AG20443 (cell line): ENCODE data around the gene OTUD5.
A peak's percentile ranks its signal among the peaks of the same experiment; 100 is the strongest.

Experiments
- DNase-seq: peaks from one replicate; pipeline ENCODE4 v3.0.0; 2012; ENCODE audit warnings: low spot score, mixed read lengths

The OTUD5 gene

GRCh38 chrX:48911412-48912182 is 45.8 kb downstream of the OTUD5 start, which contains the start of gene SLC35A2:
Gene SLC35A2, minus strand, starts transcription at chrX:48911646. Its CDS starts 10 bp downstream, at chrX:48911636.
- DNase-seq, result peak; percentile 78

GRCh38 chrX:48910926-48911411 is 46.4 kb downstream of the OTUD5 start:
- DNase-seq, result peak; percentile 20

GRCh38 chrX:48909703-48910294 is 47.6 kb downstream of the OTUD5 start:
- DNase-seq, result no peak

GRCh38 chrX:48908600-48908999 is 48.8 kb downstream of the OTUD5 start:
- DNase-seq, result no peak

DNA sequence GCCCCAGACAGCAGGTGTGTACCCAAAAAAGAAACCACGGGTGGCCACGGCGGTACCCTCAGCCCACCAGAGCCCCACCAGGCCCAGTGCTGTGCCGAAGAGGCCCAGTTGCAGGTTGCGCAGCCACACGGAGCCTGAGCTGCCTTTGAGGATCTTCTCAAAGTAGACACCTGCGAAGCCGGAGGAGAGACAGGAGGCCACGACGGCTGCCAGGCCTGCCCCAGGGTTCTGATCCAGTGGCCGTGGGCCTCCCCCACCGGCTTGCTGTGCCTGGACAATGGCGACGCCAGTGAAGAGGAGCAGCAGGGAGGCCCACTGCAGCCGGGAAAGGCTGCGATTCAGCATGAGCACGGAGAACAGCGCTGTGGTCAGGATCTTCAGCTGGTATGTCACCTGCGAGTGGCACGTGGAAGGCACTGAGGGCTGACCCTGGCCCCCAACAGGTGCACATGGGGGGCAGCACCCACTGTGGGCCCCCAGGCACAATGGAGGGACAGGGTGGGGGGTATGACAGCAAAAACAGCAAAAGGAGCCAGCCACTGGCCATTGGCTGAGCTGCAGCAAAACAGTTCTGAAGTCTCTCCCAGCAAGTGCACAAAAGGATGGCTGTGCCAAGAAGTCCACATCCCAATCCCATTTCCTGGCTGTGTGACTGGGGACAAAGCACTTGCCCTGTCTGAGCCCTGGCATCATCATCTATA is 52.2 kb downstream of the OTUD5 start:
- DNase-seq, result no peak

DNA sequence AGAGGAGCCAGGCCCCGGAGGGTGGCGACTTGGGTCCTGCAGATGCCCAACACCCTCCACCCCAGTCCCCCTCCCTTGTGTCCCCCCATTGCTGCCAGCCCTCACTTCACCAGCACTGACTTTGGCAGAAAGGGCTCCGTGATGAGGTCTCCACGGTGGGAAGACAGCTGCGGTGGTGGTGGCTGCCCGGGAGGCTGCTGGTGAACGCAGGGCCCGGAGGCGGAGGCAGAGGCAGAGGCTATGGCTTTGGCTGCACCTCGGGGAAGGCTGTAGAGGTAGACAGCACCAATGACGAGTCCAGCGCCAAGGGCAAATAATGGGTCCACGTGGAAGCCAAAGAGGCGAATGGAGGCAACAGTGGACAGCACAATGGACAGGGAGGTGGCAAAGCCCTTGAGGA is 52.8 kb downstream of the OTUD5 start:
- DNase-seq, result no peak

DNA sequence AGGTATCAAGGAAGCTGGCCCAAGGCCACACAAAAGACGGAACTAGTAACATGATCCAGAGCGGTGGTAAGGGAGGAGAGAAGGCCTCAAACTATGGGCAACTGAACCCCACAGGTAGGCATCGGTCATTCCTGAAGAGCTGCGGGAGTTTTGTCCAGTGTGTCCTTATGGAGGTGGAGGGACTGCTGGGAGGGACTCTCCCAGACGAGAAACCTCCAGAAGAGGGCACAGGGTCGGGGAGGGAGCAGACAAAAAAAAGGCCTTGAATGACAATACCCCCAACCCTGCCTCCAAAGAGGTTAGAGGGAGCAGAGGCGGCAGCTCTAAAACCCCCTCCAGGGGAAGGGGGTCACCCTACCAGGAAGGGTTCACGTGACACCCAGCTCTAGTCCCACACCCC is 53.2 kb downstream of the OTUD5 start:
- DNase-seq, result no peak

- no peak for DNase-seq
Observed at GRCh38 chrX:48903290-48903689, 54.1 kb downstream of the OTUD5 start.

GRCh38 chrX:48902776-48903175 is 54.6 kb downstream of the OTUD5 start:
- DNase-seq, result no peak

- DNase-seq, result no peak
Observed at GRCh38 chrX:48902135-48902534, 55.3 kb downstream of the OTUD5 start.

GRCh38 chrX:48901069-48901468 is 56.3 kb downstream of the OTUD5 start:
- DNase-seq, result no peak

DNA sequence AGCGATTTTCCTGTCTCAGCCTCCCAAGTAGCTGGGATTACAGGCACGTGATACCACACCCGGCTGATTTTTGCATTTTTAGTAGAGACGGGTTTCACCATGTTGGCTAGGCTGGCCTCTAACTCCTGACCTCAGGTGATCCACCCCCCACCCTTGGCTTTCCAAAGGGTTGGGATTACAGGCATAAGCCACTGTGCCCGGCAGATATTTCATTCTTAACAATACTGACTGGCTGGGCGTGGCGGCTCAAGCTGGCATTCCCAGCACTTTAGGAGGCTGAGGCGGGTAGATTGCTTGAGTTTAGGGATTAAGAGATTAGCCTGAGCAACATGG is 58.4 kb downstream of the OTUD5 start:
- DNase-seq, result no peak

DNA sequence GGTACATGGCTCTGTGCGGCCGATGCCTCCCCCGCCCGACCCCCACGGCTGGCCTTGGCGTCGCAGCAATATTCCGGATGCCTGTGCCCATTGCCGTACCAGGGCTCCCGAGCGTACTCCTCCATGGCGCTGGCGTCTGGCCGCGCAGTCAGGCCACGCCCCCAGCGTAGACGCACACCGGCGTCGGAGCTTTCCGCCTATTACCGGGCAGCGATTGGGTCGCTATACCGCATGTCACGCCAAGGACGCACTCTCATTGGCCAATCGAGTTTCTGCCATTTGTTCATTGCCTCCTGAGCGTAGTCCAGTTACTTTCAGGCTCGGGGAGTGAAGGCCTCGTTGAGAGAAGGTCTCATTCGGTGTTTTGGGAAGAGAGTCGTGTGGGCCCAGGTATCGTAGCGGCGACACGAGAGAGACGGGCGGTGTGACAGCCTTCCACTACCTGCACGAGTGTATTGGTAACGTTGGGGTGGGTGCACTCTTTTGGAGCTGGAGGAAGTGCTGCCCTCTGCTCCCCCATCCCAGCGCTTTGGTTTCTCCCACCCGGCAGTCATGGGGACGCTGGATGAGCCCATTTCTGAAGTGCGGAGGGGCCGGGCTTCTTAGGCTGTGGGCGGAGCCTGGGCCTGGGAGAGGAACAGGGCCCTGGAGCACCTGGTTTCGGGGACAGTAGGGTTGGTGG is 59.6 kb downstream of the OTUD5 start, which contains the start of the genes PQBP1 and TIMM17B:
PQBP1 (plus strand) TSS at position 306 of the 682 bp plus-strand sequence. CDS start 580 bp downstream, outside the sequence.
TIMM17B (minus strand) TSS at position 144 of the 682 bp plus-strand sequence; CDS start at position 125, 19 bp downstream.
- DNase-seq, result peak; percentile 85

DNA sequence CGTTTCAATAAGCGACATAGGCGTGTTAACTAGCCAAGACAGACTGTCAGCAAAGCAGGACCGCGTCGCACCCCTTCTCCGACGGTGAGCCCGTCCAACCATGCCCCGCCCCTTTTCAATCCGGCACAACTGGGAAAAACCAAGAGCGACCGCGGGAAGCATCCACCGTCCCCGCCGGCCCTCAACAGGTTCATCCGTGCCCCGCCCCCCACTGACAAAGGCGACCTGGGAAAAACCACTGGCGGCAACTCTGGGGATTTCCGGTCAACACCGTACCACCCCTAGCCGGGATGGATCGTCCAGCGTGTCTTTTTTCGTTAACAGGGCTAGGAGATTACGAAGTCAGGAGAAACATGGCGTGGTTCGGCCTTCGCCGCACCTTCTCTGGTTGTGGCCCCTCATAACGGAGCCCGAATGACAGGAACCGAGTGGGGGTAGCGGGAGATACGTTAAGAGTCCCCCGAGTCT is 60.2 kb downstream of the OTUD5 start:
- DNase-seq, result peak; percentile 68

DNA sequence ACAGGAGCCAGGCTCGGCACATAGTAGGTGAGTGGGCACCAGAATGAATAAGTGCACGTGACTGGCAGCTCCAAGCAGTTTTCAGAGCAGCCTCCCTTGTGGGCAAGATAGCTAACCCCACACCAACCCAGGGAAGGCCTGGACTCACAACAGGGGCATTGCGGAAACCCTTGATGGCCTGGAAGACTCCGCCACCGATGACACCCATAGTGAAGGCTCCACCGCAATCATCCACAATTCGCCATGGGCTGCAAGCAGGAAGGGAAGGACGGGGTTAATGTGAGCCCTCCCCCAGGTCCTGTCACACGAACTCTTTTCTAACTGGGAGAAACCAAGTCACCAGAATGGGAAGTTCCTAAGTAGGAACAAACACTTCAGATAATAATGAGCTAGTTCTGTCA is 60.8 kb downstream of the OTUD5 start:
- peak; percentile 9 for DNase-seq

DNA sequence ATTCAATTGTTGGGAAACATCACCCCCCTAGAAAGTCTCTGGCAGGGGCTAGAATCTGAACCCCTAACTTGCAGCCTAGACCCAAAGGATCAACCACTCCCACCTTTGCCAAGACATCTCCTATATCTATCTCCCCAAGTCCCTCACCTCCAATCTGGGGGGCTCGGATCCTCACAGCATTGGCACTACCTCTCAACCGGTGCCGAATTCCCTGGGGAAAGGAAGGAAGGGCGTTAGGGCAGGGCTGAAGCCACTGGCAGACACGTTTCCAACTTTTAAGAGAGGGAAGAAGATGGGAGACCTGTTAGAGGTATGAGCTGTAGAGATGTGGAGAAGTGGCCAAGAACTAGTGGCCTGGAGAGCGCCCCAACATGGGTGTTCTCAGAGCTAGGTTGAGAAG is 62.5 kb downstream of the OTUD5 start:
- DNase-seq, result no peak

- no peak for DNase-seq
Observed at GRCh38 chrX:48893556-48894348, 63.7 kb downstream of the OTUD5 start.

DNA sequence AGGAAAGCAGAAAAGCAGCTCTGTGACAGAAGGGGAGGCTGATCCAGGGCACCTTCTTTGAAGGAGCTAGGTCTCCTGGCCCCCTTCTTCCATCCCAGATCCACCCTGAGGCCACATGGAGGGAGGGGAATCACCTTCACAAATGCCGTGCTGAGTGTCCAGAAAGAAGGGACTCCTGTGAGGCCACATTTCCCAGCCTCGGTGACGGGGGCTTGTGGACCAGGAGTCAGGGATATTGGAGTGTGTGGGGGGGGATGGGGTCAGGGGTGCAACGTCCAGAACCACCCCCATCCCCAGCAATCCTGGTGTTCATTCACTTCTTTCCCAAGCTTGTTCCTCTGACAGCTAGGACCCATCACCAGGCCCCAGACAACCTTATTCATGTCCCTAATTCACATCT is 64.5 kb downstream of the OTUD5 start:
- no peak for DNase-seq

GRCh38 chrX:48891402-48892288 is 65.8 kb downstream of the OTUD5 start:
- DNase-seq, result peak; percentile 83

DNA sequence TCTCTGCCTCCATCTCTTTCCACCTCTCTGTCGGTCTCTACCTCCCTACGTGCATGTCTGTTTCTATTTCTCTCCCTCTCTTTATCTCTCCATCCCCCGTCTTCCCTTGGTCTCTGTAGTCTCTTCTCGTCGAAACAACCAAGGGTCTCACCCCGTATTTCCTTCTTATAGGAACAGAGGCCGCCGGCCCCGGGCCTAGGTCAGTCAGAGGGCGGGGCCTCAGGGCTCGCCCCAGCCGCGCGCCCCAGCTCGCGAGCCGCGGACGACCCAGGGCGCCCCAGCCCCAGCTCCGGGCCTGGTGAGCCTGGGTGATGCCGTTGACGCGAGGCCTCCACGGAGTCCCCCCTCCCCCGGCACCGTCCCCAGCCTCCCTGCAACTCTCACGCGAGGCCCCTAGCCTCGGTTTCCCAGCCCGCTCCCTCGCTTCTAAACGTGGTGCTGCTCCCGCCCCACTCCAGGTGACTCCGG is 66.4 kb downstream of the OTUD5 start:
- peak; percentile 13 for DNase-seq
